Heart left ventricle (tissue), 13 donors: ENCODE measurements around the gene BLOC1S6.

ENCODE experiments used
- POLR2A ChIP-seq, 2 donors: fragments of 450-650 bp; IDR thresholded peaks; one replicate each; pipeline ENCODE4 v1.6.1; 2017; ENCODE audit warnings: antibody characterized with exemption in 2 of 2, mild to moderate bottlenecking in 2 of 2, moderate library complexity in 2 of 2
- TF ChIP-seq, protein P1 (sequence below), 12 donors: fragments of 200-600 bp; sonication (generic) in 4 of 12; IDR thresholded peaks; one replicate each; pipeline versions ENCODE4 v1.5.0 to v1.8.0; 2018 to 2022; ENCODE audit warnings: antibody characterized with exemption in 12 of 12, mild to moderate bottlenecking in 5 of 12
- donor health status: ischemic (EF 13 %, LVEDD 7.1; RV severe dilation, severe dysfunction).
- donor health status: DM: no; HTN: yes; CAD: no.
- donor health status: DM: no; HTN: no; CAD: no.
- donor health status: ischemic (EF 25% LVEDD 6.9; RV normal size, moderate dysfunction).
- donor health status: ischemic (EF 25% LVEDD 5.7; RV mildly dilated, moderate dysfunction).
- donor health status: ischemic (EF 35%, LVEDD 5.7; RV mildly dilated, moderate dysfunction).
- donor health status: nonischemic (EF 11% LVEDD 7.7; RV severe dilation, severe dysfunction).
- donor health status: DM: yes; HTN: yes; CAD: no.
- donor health status: PGD.
- donor health status: ischemic (EF 29% LVEDD 5.4; RV normal size, mild dysfunction).
- donor health status: nonischemic (EF 23%, LVEDD 6.1; RV moderate dilation, normal function).

DNA sequence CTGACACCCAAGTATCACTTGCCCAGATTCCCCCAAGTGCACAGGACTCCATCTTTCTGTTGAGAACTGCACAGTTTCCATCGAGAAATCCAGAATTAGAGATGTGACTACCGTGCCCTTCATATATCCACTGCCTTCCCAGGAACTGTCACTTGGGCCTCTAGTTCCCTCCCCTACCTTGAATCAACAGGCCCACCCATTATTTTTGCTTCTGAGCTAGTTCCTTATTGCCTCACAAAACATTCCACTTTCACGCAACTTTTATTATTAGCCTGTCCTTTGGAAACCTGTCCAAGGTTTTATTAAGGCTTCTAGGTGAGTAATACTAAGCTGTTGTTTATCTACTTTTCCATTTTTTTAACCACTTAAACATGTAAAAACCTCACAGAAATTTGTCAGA, 47.5 kb upstream of the BLOC1S6 start:
- TF ChIP-seq, protein P1, sequence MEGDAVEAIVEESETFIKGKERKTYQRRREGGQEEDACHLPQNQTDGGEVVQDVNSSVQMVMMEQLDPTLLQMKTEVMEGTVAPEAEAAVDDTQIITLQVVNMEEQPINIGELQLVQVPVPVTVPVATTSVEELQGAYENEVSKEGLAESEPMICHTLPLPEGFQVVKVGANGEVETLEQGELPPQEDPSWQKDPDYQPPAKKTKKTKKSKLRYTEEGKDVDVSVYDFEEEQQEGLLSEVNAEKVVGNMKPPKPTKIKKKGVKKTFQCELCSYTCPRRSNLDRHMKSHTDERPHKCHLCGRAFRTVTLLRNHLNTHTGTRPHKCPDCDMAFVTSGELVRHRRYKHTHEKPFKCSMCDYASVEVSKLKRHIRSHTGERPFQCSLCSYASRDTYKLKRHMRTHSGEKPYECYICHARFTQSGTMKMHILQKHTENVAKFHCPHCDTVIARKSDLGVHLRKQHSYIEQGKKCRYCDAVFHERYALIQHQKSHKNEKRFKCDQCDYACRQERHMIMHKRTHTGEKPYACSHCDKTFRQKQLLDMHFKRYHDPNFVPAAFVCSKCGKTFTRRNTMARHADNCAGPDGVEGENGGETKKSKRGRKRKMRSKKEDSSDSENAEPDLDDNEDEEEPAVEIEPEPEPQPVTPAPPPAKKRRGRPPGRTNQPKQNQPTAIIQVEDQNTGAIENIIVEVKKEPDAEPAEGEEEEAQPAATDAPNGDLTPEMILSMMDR (IDR thresholded peaks at IDR 0.05), result no peak
- no peak for TF ChIP-seq POLR2A (IDR thresholded peaks at IDR 0.05)
